Measurements from ENCODE around the gene LIMCH1.

Gene LIMCH1

DNA sequence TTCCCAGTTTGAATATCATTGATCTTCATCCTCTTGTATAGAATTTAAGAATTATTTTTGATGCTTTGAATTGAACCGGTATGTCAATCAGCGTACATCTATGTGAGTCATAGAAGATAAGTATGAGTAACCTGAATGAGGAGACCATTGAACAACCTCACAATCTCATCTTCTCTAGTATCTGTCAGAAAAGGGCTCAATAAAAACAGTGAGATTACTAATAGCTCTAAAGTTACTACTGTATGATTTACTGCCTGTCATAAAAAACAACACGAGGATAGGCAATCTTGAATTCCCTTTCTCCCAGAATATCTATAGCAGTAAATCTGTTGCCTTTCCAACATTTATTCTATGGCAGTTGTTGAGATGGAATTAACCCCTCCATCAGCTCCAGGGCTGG, 174.5 kb downstream of the LIMCH1 start:
- DNase-seq (ENCODE audit: extremely low read depth, insufficient read length), result no peak
- no peaks in the 10 kb centered on the region for H3K36me3 ChIP-seq (ENCODE audit: control insufficient read depth, insufficient read depth, low read length)
- TF ChIP-seq, protein P1, sequence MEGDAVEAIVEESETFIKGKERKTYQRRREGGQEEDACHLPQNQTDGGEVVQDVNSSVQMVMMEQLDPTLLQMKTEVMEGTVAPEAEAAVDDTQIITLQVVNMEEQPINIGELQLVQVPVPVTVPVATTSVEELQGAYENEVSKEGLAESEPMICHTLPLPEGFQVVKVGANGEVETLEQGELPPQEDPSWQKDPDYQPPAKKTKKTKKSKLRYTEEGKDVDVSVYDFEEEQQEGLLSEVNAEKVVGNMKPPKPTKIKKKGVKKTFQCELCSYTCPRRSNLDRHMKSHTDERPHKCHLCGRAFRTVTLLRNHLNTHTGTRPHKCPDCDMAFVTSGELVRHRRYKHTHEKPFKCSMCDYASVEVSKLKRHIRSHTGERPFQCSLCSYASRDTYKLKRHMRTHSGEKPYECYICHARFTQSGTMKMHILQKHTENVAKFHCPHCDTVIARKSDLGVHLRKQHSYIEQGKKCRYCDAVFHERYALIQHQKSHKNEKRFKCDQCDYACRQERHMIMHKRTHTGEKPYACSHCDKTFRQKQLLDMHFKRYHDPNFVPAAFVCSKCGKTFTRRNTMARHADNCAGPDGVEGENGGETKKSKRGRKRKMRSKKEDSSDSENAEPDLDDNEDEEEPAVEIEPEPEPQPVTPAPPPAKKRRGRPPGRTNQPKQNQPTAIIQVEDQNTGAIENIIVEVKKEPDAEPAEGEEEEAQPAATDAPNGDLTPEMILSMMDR (IDR thresholded peaks at IDR 0.05; ENCODE audit: insufficient read depth, low read length, poor library complexity, severe bottlenecking), result no peak
- no peaks in the 10 kb centered on the region; the same call in 1 of the 2 replicates for H3K27me3 ChIP-seq (replicated peaks; ENCODE audit: control insufficient read depth, insufficient read depth, low read length)
- H3K4me3 ChIP-seq (replicated peaks; ENCODE audit: low read depth, low read length), result no peak overlapping the region

DNA sequence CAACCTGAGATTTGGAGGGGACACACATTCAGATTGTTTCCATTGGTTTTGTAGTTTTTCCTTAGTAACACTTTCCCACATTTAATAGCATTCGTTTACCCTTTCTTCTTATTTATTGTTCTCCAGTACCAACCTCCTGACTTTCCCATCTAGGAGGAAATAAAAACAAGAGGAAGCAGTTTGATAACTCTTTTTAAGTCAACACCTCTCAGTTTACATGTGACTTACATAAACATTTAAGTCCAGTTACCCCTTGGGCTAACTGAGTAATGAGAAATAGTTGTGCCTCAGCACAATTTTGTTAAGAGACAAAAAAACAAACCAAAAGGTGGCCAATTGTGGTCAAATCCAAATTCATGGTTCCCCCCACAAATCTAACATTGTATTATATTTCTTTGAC, 175.8 kb downstream of the LIMCH1 start:
- Histone ChIP-seq H3K27me3 (replicated peaks; ENCODE audit: control insufficient read depth, insufficient read depth, low read length) (no peaks in the 10 kb centered on the region), H3K36me3 (ENCODE audit: control insufficient read depth, insufficient read depth, low read length) (no peaks in the 10 kb centered on the region), H3K4me3 (replicated peaks; ENCODE audit: low read depth, low read length) (no peak overlapping the region)
- DNase-seq (ENCODE audit: extremely low read depth, insufficient read length), result no peak
- TF ChIP-seq, protein P1 (IDR thresholded peaks at IDR 0.05; ENCODE audit: insufficient read depth, low read length, poor library complexity, severe bottlenecking), result no peak

- DNase-seq (ENCODE audit: extremely low read depth, insufficient read length), result no peak
- TF ChIP-seq, protein P1 (IDR thresholded peaks at IDR 0.05; ENCODE audit: insufficient read depth, low read length, poor library complexity, severe bottlenecking), result no peak
- Histone ChIP-seq H3K36me3 (ENCODE audit: control insufficient read depth, insufficient read depth, low read length) (no peaks in the 10 kb centered on the region), H3K4me3 (replicated peaks; ENCODE audit: low read depth, low read length) (no peak overlapping the region), H3K27me3 (replicated peaks; ENCODE audit: control insufficient read depth, insufficient read depth, low read length) (no peaks in the 10 kb centered on the region)
These were observed 176.5 kb downstream of the LIMCH1 start for GRCh38 chr4:41714364-41715000.

GRCh38 chr4:41715155-41715554, 177.2 kb downstream of the LIMCH1 start:
- DNase-seq (ENCODE audit: extremely low read depth, insufficient read length), result no peak
- Histone ChIP-seq H3K27me3 (replicated peaks; ENCODE audit: control insufficient read depth, insufficient read depth, low read length) (no peaks in the 10 kb centered on the region), H3K4me3 (replicated peaks; ENCODE audit: low read depth, low read length) (no peak overlapping the region), H3K36me3 (ENCODE audit: control insufficient read depth, insufficient read depth, low read length) (no peaks in the 10 kb centered on the region)
- TF ChIP-seq, protein P1 (IDR thresholded peaks at IDR 0.05; ENCODE audit: insufficient read depth, low read length, poor library complexity, severe bottlenecking), result no peak

- H3K27me3 ChIP-seq (replicated peaks; ENCODE audit: control insufficient read depth, insufficient read depth, low read length), result no peaks in the 10 kb centered on the region
- DNase-seq (ENCODE audit: extremely low read depth, insufficient read length), result no peak
- TF ChIP-seq, protein P1 (IDR thresholded peaks at IDR 0.05; ENCODE audit: insufficient read depth, low read length, poor library complexity, severe bottlenecking), result no peak
- no peak overlapping the region for H3K4me3 ChIP-seq (replicated peaks; ENCODE audit: low read depth, low read length)
- H3K36me3 ChIP-seq (ENCODE audit: control insufficient read depth, insufficient read depth, low read length), result no peaks in the 10 kb centered on the region
These were observed 180.9 kb downstream of the LIMCH1 start for GRCh38 chr4:41718907-41719306.

DNA sequence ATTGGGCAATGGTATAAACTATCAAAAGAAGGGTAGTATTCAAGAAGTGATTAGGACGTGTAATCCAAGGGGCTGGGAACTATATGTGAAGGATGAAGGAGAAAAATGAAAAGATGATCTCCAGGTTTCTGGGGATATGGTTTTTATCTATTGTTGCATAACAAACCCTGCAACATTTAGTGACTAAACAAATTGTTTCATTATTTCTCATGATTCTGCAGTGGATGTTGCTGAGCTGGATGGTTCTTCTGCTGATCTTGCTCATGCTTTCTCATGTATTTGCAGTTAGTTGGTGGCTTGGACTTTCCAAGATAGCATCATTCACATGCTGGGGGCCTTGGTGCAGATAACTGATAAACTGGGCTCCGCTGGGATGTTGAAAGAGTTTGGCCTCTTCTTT, 181.5 kb downstream of the LIMCH1 start:
- Histone ChIP-seq H3K4me3 (replicated peaks; ENCODE audit: low read depth, low read length) (no peak overlapping the region), H3K36me3 (ENCODE audit: control insufficient read depth, insufficient read depth, low read length) (no peaks in the 10 kb centered on the region), H3K27me3 (replicated peaks; ENCODE audit: control insufficient read depth, insufficient read depth, low read length) (no peaks in the 10 kb centered on the region)
- TF ChIP-seq, protein P1 (IDR thresholded peaks at IDR 0.05; ENCODE audit: insufficient read depth, low read length, poor library complexity, severe bottlenecking), result no peak
- DNase-seq (ENCODE audit: extremely low read depth, insufficient read length), result no peak

Measured in GM06990 (cell line).